Activated B cell treated with CpG ODN at 0.5 μM for 24 hours (primary cell): ENCODE results near the gene TLR6. TPM values are rescaled to one million over a fixed set of nuclear protein-coding genes. Genes with fewer than 3 reads are reported as not detected.

Experiments
- ATAC-seq: fragments of 200-7000 bp; cut with Tn5 transposase; one replicate; pipeline ENCODE4 v1.10.0; 2021; ENCODE audit warnings: low read depth, mild to moderate bottlenecking, moderate library complexity
- CTCF ChIA-PET: fragments of 350-600 bp; sonication (Branson Sonifier 250); formaldehyde crosslinking; loops from one replicate; lab custom pipeline; 2021; ENCODE audit warnings: antibody characterized with exemption; lab: Charles Lee
- POLR2A ChIA-PET: fragments of 350-600 bp; sonication (Branson Sonifier 250); formaldehyde crosslinking; loops from one replicate; lab custom pipeline; 2021; ENCODE audit warnings: antibody characterized with exemption; lab: Charles Lee
- DNase-seq: peaks from one replicate; pipeline ENCODE4 v3.0.0; 2022
- H3K27ac Mint-ChIP-seq: one replicate; pipeline ENCODE4 v1.8.0; 2020; ENCODE audit warnings: mixed read lengths
- H3K27me3 Mint-ChIP-seq: one replicate; pipeline ENCODE4 v1.8.0; 2021; ENCODE audit warnings: mixed read lengths
- H3K36me3 Mint-ChIP-seq: one replicate; pipeline ENCODE4 v1.8.0; 2021; ENCODE audit warnings: low read depth, mixed read lengths
- H3K4me1 Mint-ChIP-seq: one replicate; pipeline ENCODE4 v1.8.0; 2021; ENCODE audit warnings: mixed read lengths
- H3K4me3 Mint-ChIP-seq: one replicate; pipeline ENCODE4 v1.8.0; 2020; ENCODE audit warnings: mild to moderate bottlenecking, mixed read lengths
- H3K9me3 Mint-ChIP-seq: one replicate; pipeline ENCODE4 v1.8.0; 2020; ENCODE audit warnings: mixed read lengths
- intact Hi-C: fragments of 100-400 bp; cut with micrococcal nuclease; formaldehyde crosslinking; loops from one replicate; pipeline ENCODE4 v1.15.1; 2024
- total RNA-seq: library from RNA; stranded (reverse); gene quantifications from 2 replicates; pipeline ENCODE4 v1.2.3, GENCODE V29; 2022
- TF ChIP-seq, protein P1 (sequence below): fragments of 200-600 bp; IDR thresholded peaks from one replicate; pipeline ENCODE4 v1.8.0; 2022; ENCODE audit warnings: antibody characterized with exemption, mild to moderate bottlenecking

TLR6 gene
- total RNA-seq, 1 donor from 2014 or later: 64.7 TPM

DNA sequence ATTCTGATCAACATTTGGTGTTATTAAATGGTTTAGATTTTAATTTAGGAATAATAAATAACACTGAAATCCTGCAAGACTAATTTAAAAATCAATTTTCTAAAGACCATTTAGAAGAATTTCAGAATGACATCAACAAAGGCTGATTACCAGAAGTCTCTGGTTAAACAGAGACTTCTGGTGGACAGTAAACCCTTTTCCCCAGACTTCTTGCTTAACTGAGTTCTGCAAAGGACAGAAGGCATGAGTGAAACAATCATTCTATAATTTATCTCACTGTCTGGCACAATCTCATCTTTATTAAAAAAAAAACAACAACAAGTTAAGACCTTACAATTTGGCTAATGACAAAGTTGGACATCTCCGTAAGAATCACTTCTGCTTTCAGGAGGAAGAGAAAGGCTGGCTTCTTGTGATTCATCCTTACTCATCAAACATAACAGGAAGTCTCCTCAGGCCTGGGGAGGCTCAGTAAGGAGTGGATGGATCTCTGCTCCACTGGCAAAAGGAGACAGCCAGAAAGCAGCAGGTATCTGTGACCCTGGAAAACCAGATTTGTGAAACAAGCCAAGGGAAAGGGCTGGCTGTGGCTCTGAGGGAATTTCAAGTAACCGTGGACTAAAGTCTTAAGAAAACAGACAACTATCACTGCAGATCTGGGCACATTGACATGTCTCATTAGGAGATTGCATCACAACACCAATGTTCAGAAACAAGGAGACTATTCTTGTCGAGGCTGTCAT, 908 bp upstream of the TLR6 start:
- H3K27ac Mint-ChIP-seq: peak overlapping the region; percentile 94
- POLR2A ChIA-PET: interaction anchor here (2.7 to 4.6 kb wide), 4 partner anchors 39 to 96 kb away, joined by 22 to 88 read pairs (median 78); partner anchors contain the start of genes TLR1 and TLR10
- DNase-seq (peak; percentile 42), ATAC-seq (peak; percentile 73)
- H3K27me3 Mint-ChIP-seq: no peaks in the 10 kb centered on the region
- TF ChIP-seq, protein P1, sequence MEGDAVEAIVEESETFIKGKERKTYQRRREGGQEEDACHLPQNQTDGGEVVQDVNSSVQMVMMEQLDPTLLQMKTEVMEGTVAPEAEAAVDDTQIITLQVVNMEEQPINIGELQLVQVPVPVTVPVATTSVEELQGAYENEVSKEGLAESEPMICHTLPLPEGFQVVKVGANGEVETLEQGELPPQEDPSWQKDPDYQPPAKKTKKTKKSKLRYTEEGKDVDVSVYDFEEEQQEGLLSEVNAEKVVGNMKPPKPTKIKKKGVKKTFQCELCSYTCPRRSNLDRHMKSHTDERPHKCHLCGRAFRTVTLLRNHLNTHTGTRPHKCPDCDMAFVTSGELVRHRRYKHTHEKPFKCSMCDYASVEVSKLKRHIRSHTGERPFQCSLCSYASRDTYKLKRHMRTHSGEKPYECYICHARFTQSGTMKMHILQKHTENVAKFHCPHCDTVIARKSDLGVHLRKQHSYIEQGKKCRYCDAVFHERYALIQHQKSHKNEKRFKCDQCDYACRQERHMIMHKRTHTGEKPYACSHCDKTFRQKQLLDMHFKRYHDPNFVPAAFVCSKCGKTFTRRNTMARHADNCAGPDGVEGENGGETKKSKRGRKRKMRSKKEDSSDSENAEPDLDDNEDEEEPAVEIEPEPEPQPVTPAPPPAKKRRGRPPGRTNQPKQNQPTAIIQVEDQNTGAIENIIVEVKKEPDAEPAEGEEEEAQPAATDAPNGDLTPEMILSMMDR: no peak
- CTCF ChIA-PET: interaction anchor here (1.4 to 4.8 kb wide), 5 partner anchors 9 to 98 kb away, joined by 3 to 104 read pairs (median 63); partner anchors contain the start of gene TLR10
- H3K4me3 Mint-ChIP-seq: peak overlapping the region; percentile 78
- H3K9me3 Mint-ChIP-seq: no peaks in the 10 kb centered on the region
- H3K36me3 Mint-ChIP-seq: peaks cover 16% of the 10 kb centered on the region
- intact Hi-C loops: loop anchor here (2.0 to 5.0 kb wide), 6 partner anchors 19 to 795 kb away; partner anchors contain the start of gene TMEM156
- peaks cover 54% of the 10 kb centered on the region for H3K4me1 Mint-ChIP-seq

DNA sequence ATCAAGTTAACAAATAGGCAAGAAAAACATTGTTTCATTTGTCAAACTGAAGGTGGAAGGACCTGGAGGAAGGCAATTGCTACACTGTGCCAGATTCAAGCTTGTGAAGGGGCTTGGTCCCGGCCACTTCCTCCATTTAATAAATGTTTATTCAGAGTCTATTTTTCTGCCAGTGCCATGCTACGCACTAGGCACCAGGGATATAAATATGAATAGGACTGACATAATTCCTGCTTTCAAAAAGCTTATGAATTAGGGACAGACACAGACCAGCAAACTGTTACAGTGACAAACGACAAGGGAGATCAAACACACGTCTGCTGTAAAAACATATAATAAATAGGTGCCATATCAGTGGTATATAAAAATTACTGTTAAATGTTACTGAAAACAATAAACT, 571 bp downstream of the TLR6 start:
- Mint-ChIP-seq H3K9me3 (no peaks in the 10 kb centered on the region), H3K27me3 (no peaks in the 10 kb centered on the region), H3K27ac (peak overlapping the region; percentile 94), H3K4me3 (peak overlapping the region; percentile 82), H3K4me1 (peaks cover 59% of the 10 kb centered on the region), H3K36me3 (peaks cover 24% of the 10 kb centered on the region)
- intact Hi-C loops: loop anchor here (1.0 to 5.0 kb wide), 11 partner anchors 11 to 794 kb away; partner anchors contain the start of genes TLR10 and TMEM156
- ChIA-PET CTCF (interaction anchor here (0.7 to 3.9 kb wide), 15 partner anchors 10 to 310 kb away, joined by 3 to 73 read pairs (median 3); partner anchors contain the start of genes TLR1 and TLR10), POLR2A (interaction anchor here (0.5 to 4.6 kb wide), 20 partner anchors 9 to 188 kb away, joined by 3 to 88 read pairs (median 6); partner anchors contain the start of genes TLR1 and TLR10)
- TF ChIP-seq, protein P1: no peak
- DNase-seq: no peak
- ATAC-seq: peak; percentile 55

DNA sequence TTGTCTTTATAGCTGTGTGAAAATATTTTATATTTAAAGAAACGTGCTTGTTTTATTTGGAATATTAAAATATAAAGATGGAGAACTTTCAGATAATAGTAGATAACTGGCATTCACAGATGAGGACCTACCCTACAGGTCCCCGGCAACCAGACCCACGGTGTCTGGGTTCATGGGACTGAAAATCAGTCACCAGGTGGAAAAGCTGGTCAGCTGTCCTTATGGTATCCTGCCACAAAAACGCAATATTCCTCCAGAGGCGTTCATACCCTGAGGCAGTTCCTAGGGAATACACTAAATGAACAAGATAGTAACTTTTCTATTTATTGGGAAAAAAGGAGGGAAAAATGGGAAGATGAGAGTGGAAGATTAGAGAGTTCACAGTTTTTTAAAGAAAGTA, 1.2 kb downstream of the TLR6 start:
- ChIA-PET POLR2A (interaction anchor here (0.5 to 4.6 kb wide), 21 partner anchors 9 to 327 kb away, joined by 3 to 88 read pairs (median 6); partner anchors contain the start of genes TLR1, TLR10 and WDR19), CTCF (interaction anchor here (0.7 to 3.9 kb wide), 12 partner anchors 37 to 310 kb away, joined by 3 to 73 read pairs (median 4); partner anchors contain the start of genes TLR1 and TLR10)
- intact Hi-C loops: loop anchor here (5.0 kb wide), 4 partner anchors 177 to 793 kb away; partner anchors contain the start of gene TMEM156
- H3K9me3 Mint-ChIP-seq: no peaks in the 10 kb centered on the region
- DNase-seq: no peak
- no peaks in the 10 kb centered on the region for H3K27me3 Mint-ChIP-seq
- TF ChIP-seq, protein P1: no peak
- H3K4me1 Mint-ChIP-seq: peaks cover 57% of the 10 kb centered on the region
- peak overlapping the region; percentile 82 for H3K4me3 Mint-ChIP-seq
- ATAC-seq: no peak
- H3K36me3 Mint-ChIP-seq: peaks cover 26% of the 10 kb centered on the region
- peak overlapping the region; percentile 94 for H3K27ac Mint-ChIP-seq

DNA sequence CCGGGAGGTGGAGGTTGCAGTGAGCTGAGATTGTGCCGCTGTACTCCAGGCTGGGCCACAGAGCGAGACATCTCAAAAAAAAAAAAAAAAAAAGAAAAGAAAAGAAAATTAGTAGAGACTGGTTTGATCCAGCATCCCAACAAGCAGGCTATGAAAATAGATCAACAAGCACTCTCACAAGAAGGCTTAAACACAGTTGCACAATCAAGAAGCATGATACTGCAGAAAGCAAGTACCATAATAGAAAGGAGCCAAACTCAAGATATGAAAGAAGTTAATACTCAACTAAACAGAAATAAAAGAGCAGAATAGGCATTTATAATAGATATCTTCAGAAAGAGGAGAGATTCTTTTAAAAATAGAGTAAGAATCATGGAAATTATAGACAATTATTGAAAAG, 10.6 kb downstream of the TLR6 start:
- TF ChIP-seq, protein P1: no peak
- Mint-ChIP-seq H3K4me3 (no peak overlapping the region), H3K36me3 (peaks cover 73% of the 10 kb centered on the region), H3K4me1 (peaks cover 40% of the 10 kb centered on the region), H3K27me3 (no peaks in the 10 kb centered on the region), H3K9me3 (peaks cover 11% of the 10 kb centered on the region), H3K27ac (peak overlapping the region; percentile 32)
- ATAC-seq (no peak), DNase-seq (no peak)
- POLR2A ChIA-PET: interaction anchor here (1.4 kb wide), 1 partner anchor 10 kb away, joined by 7 read pairs; no protein-coding TSS in a partner anchor
- CTCF ChIA-PET: no interaction called here
- intact Hi-C loops: no loop called here
